GM19328 (cell line): ENCODE results near the gene PARL.
A peak's percentile ranks its signal among the peaks of the same experiment; 100 is the strongest.

Source experiments
- ATAC-seq: cut with Tn5 transposase; IDR thresholded peaks from one replicate; pipeline ENCODE4 v1.9.1; 2021; ENCODE audit warnings: mild to moderate bottlenecking, moderate library complexity; ENCODE audit not compliant: unreplicated experiment

Gene PARL, protein sequence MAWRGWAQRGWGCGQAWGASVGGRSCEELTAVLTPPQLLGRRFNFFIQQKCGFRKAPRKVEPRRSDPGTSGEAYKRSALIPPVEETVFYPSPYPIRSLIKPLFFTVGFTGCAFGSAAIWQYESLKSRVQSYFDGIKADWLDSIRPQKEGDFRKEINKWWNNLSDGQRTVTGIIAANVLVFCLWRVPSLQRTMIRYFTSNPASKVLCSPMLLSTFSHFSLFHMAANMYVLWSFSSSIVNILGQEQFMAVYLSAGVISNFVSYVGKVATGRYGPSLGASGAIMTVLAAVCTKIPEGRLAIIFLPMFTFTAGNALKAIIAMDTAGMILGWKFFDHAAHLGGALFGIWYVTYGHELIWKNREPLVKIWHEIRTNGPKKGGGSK

GRCh38 chr3:183884427-183885296 lies at the start of gene PARL:
Gene PARL (minus strand): TSS chr3:183884880. CDS start chr3:183884846, 34 bp downstream.
- ATAC-seq: peak; percentile 97

DNA sequence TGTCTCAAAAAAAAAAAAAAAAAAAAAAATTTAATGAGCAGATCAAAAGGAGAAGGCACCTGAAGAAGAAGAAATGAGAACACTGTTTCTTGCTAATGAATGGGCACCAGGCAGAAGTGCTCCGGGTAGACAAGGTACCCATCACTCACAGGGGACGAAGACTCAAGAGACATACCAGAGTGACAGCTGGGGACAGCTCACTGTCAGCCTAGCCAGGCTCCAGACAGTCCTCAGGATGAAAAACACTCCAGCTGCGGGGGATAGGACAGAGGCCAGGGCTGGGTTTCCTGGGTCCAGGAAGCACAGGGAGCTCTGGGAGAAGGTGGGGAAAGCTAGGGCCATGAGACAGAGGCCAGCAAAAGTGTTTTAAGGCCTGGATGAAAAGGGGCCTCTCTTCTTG lies 48.5 kb upstream of the PARL start:
- ATAC-seq: no peak

- ATAC-seq: no peak
These were observed 47.2 kb upstream of the PARL start for GRCh38 chr3:183931881-183932280.

DNA sequence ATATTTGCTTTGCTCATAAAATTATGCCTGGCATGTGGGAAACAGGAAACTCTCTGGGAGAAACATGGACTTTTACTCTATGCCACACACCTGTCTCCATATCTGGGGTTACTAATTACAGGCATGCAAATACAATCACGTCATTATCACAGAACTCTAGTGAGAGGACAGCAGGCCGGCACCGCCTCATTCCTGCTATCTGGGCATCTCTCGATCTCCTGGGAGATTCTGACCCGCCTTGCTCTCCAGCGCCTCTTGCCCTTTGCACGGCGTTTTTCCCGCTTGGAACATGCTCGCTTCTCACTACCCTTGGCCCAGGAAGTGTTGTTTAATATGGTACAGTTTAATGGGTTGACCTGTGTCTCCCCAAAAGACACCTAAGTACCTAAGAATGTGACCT lies 45.4 kb upstream of the PARL start:
- ATAC-seq: no peak

GRCh38 chr3:183927059-183927458 lies 42.4 kb upstream of the PARL start:
- ATAC-seq: no peak

- no peak for ATAC-seq
These were observed 40.3 kb upstream of the PARL start for GRCh38 chr3:183924956-183925355.

DNA sequence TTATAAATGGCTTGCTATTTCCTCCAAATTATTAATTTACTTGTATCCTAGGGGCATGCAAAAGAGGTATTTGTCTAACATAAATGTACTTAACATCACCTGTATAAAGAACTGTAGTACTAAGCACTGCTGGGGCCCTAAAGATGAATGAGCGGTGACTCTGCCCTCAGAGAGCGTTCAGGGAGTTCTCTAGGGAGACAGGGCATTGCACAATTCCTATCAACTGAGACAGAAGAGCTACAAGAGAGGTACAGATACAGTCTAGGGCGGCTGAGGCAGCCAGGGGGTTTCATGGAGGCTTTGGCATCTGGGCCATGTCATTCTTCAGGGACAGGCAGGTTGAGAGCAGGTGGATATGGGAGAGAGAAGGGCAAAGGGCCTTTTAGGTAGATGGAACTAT lies 39.9 kb upstream of the PARL start:
- no peak for ATAC-seq

- no peak for ATAC-seq
These were observed 37.7 kb upstream of the PARL start for GRCh38 chr3:183922421-183922820.

- no peak for ATAC-seq
These were observed 36.4 kb upstream of the PARL start for GRCh38 chr3:183921096-183921495.

GRCh38 chr3:183920416-183920815 lies 35.7 kb upstream of the PARL start:
- no peak for ATAC-seq

DNA sequence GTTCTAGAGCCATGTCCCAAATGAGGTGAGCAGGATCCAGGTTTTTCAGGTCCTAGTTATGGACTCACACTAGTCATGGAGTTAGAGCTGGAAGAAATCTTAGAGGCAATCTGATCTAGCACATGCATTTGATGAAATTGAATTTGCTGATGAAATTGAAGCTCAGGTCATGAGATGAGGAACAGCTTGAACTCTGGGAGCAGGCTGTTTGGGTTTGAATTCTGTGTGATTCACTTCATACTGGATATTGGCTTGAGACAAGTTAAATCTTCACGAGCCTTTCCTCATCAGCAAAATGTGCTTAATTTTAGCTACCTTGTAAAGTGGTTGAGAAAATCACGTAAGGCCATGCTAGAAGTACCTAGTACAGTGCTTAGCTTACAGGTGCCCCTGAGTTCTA lies 33.5 kb upstream of the PARL start:
- no peak for ATAC-seq

DNA sequence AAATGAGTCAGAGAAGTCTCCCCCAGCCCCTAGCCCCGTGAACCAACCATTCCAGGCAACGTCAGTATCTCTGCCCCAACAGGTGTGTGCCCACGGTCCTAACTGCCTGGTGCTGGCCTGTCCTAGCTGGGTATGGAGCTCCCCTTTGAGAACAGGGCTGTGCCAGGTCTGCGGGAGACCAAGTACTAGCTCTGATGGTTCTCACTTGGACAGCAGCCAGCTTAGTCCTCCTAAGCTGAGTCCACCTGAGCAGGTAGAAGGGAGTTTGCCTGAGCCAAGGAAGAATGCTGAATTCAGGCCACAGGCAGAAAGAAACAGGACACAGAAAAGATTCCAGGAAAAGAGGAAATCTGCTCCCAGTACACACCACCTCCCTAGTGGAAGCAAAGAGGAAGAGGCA lies 33.1 kb upstream of the PARL start:
- no peak for ATAC-seq

GRCh38 chr3:183914856-183915255 lies 30.2 kb upstream of the PARL start:
- ATAC-seq: no peak

DNA sequence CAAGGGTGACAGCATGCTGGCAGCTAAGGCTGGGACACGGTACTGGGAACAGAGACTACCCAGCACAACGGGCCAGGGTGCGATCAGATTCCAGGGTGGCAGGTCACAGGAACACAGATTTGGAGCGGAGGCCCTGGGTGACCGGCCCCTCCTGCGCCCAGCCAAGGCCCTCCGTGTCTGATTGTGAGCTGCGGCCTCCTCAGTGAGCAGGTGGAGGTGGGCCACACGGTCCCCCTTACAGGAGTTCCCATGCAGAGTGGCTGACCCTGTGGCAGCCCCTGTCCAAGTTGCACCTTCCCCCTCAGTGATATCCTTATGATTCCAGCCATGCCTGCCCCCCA lies 28.9 kb upstream of the PARL start:
- ATAC-seq: no peak

GRCh38 chr3:183912895-183913579 lies 28.4 kb upstream of the PARL start:
- no peak for ATAC-seq

GRCh38 chr3:183911763-183912506 lies 27.3 kb upstream of the PARL start:
- ATAC-seq: no peak

GRCh38 chr3:183911087-183911486 lies 26.4 kb upstream of the PARL start:
- no peak for ATAC-seq

- ATAC-seq: no peak
These were observed 24.4 kb upstream of the PARL start for GRCh38 chr3:183909030-183909600.

GRCh38 chr3:183907911-183908331 lies 23.2 kb upstream of the PARL start:
- no peak for ATAC-seq

DNA sequence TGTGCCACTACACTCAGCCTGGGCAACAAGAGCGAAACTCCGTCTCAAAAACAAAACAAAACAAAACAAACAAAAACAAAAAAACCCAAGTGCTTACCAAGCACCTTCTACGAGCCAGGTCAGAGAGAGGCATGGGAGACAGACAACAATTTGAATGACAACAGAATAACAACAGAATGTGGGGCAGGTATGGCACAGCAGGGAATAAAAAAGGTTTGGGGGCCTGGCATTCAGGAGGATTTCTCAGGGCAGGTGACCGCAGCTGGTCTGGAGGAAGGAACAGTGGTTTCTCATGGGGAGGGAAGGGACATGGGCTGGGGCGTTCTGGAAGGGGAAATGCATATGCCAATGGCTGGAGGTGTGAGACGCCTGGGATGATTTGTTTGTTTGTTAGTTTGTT lies 22.5 kb upstream of the PARL start:
- no peak for ATAC-seq
